ENCODE data around the gene LYZL1. TPM values are rescaled to one million over a fixed set of nuclear protein-coding genes. Genes with fewer than 3 reads are reported as not detected.

Gene LYZL1
- total and polyA plus RNA-seq, 2 donors (not counting 1 experiment from before 2014, with no cell fraction given): not detected

- WGBS (ENCODE audit: insufficient coverage): 97% methylated on average over 3 of the region's 4 CpGs
- Histone ChIP-seq H3K4me3 (ENCODE audit: control extremely low read depth in 1 of 5, extremely low read depth in 1 of 5, insufficient read depth in 1 of 5, low read depth in 2 of 5, low read length in 4 of 5) (no peak overlapping the region), H3K4me1 (ENCODE audit: control insufficient read depth in 2 of 2, insufficient read depth in 2 of 2, low read length in 2 of 2) (no peaks in the 10 kb centered on the region), H4K20me1 (ENCODE audit: control insufficient read depth, insufficient read depth, low read length, poor library complexity, severe bottlenecking) (no peaks in the 10 kb centered on the region), H3K4me2 (replicated peaks; ENCODE audit: low read depth, low read length, poor library complexity, severe bottlenecking) (no peak overlapping the region), H3K79me2 (ENCODE audit: control insufficient read depth, insufficient read depth, low read length) (no peaks in the 10 kb centered on the region), H3K27ac (ENCODE audit: low read length in 2 of 2) (no peak overlapping the region), H3K9ac (ENCODE audit: low read length) (no peak overlapping the region), H2AFZ (ENCODE audit: insufficient read depth, low read depth, low read length, poor library complexity, severe bottlenecking) (no peak overlapping the region), H3K27me3 (replicated peaks in 1 of 4; ENCODE audit: control extremely low read depth in 1 of 4, control insufficient read depth in 3 of 4, insufficient read depth in 4 of 4, low read length in 3 of 4) (no peaks in the 10 kb centered on the region), H3K9me3 (ENCODE audit: control extremely low read depth in 1 of 3, control insufficient read depth in 2 of 3, insufficient read depth in 1 of 3, low read length in 2 of 3) (no peaks in the 10 kb centered on the region), H3K36me3 (replicated peaks in 1 of 2; ENCODE audit: control extremely low read depth in 1 of 2, control insufficient read depth in 1 of 2, extremely low read depth in 1 of 2, insufficient read depth in 2 of 2, low read length in 1 of 2) (no peaks in the 10 kb centered on the region)
- Mint-ChIP-seq H3K27me3 (no peaks in the 10 kb centered on the region), H3K9me3 (ENCODE audit: insufficient read depth) (peaks cover 3% of the 10 kb centered on the region), H3K27ac (no peak overlapping the region), H3K4me3 (no peak overlapping the region), H3K4me1 (no peaks in the 10 kb centered on the region)
- ChIA-PET CTCF (no interaction called here), POLR2A (no interaction called here)
- ATAC-seq (ENCODE audit: low read depth) (no peak), DNase-seq (no peak)
- TF ChIP-seq CTCF (IDR thresholded peaks at IDR 0.05) (no peak), EZH2 (IDR thresholded peaks at IDR 0.05; ENCODE audit: borderline replicate concordance, insufficient read depth, low read depth, low read length, poor library complexity, severe bottlenecking) (no peak)
- intact Hi-C loops (cut with micrococcal nuclease): no loop called here
These were observed 11.6 kb upstream of the LYZL1 start for GRCh38 chr10:29277296-29277695.

- CTCF ChIA-PET: no interaction called here
- Histone ChIP-seq H3K36me3 (replicated peaks in 1 of 2; ENCODE audit: control extremely low read depth in 1 of 2, control insufficient read depth in 1 of 2, extremely low read depth in 1 of 2, insufficient read depth in 2 of 2, low read length in 1 of 2) (no peaks in the 10 kb centered on the region), H3K79me2 (ENCODE audit: control insufficient read depth, insufficient read depth, low read length) (no peaks in the 10 kb centered on the region), H2AFZ (ENCODE audit: insufficient read depth, low read depth, low read length, poor library complexity, severe bottlenecking) (no peak overlapping the region), H3K9me3 (ENCODE audit: control extremely low read depth in 1 of 3, control insufficient read depth in 2 of 3, insufficient read depth in 1 of 3, low read length in 2 of 3) (peaks cover 0 to 2% (median 0%) of the 10 kb centered on the region in 3 donors), H3K9ac (ENCODE audit: low read length) (no peak overlapping the region), H3K4me1 (ENCODE audit: control insufficient read depth in 2 of 2, insufficient read depth in 2 of 2, low read length in 2 of 2) (peaks cover 0 to 5% of the 10 kb centered on the region in 2 donors), H3K4me3 (ENCODE audit: control extremely low read depth in 1 of 5, extremely low read depth in 1 of 5, insufficient read depth in 1 of 5, low read depth in 2 of 5, low read length in 4 of 5) (no peak overlapping the region), H4K20me1 (ENCODE audit: control insufficient read depth, insufficient read depth, low read length, poor library complexity, severe bottlenecking) (no peaks in the 10 kb centered on the region), H3K27me3 (replicated peaks in 1 of 4; ENCODE audit: control extremely low read depth in 1 of 4, control insufficient read depth in 3 of 4, insufficient read depth in 4 of 4, low read length in 3 of 4) (no peaks in the 10 kb centered on the region), H3K4me2 (replicated peaks; ENCODE audit: low read depth, low read length, poor library complexity, severe bottlenecking) (no peak overlapping the region), H3K27ac (ENCODE audit: low read length in 2 of 2) (no peak overlapping the region)
- H3K27me3 Mint-ChIP-seq: no peaks in the 10 kb centered on the region
- no peak for TF ChIP-seq EZH2 (IDR thresholded peaks at IDR 0.05; ENCODE audit: borderline replicate concordance, insufficient read depth, low read depth, low read length, poor library complexity, severe bottlenecking)
- TF ChIP-seq CTCF (IDR thresholded peaks at IDR 0.05): no peak
- intact Hi-C loops (cut with micrococcal nuclease): no loop called here
- 89% methylated on average over 4 of the region's 12 CpGs for WGBS (ENCODE audit: insufficient coverage)
- POLR2A ChIA-PET: no interaction called here
- no peak overlapping the region for H3K4me3 Mint-ChIP-seq
- no peaks in the 10 kb centered on the region for H3K4me1 Mint-ChIP-seq
- ATAC-seq (ENCODE audit: low read depth) (no peak), DNase-seq (no peak)
- peaks cover 3% of the 10 kb centered on the region for H3K9me3 Mint-ChIP-seq (ENCODE audit: insufficient read depth)
- H3K27ac Mint-ChIP-seq: no peak overlapping the region
These were observed 8.9 kb upstream of the LYZL1 start for GRCh38 chr10:29279779-29280487.

All from B cell (primary cell).